SK-N-SH (cell line): ENCODE measurements around the gene GLTPD2.

Experiments used
- ELF1 ChIP-seq: IDR thresholded peaks from 2 replicates; pipeline ENCODE4 v1.4.0; 2012
- EZH2phosphoT487 ChIP-seq: fragments of 200-600 bp; sonication (generic); IDR thresholded peaks from 2 replicates; pipeline ENCODE4 v1.6.1; 2017; ENCODE audit warnings: low read depth, mixed run types, mild to moderate bottlenecking, antibody characterized with exemption, moderate library complexity, borderline replicate concordance
- GABPA ChIP-seq: IDR thresholded peaks from 2 replicates; pipeline ENCODE4 v1.4.0; 2012; ENCODE audit warnings: low read depth, mild to moderate bottlenecking
- MXI1 ChIP-seq: IDR thresholded peaks from 2 replicates; pipeline ENCODE4 v1.6.1; 2012; ENCODE audit warnings: mild to moderate bottlenecking, low read depth, low read length, improper control_type of control experiment
- NFIC ChIP-seq: IDR thresholded peaks from 2 replicates; pipeline ENCODE4 v1.4.0; 2012; ENCODE audit warnings: borderline replicate concordance
- RAD21 ChIP-seq: IDR thresholded peaks from 2 replicates; pipeline ENCODE4 v1.6.1; 2012; ENCODE audit warnings: mild to moderate bottlenecking, low read length
- RCOR1 ChIP-seq: fragments of 150-350 bp; IDR thresholded peaks from 2 replicates; pipeline ENCODE4 v1.6.1; 2017; ENCODE audit warnings: antibody characterized with exemption, low read length
- TF ChIP-seq, protein P1 (sequence below): fragments of 200-600 bp; sonication (generic); IDR thresholded peaks from 2 replicates; pipeline ENCODE4 v1.6.1; 2017; ENCODE audit warnings: antibody characterized with exemption, mild to moderate bottlenecking, moderate library complexity
- TF ChIP-seq, protein P2 (sequence below): IDR thresholded peaks from 2 replicates; pipeline ENCODE4 v1.6.1; 2012; ENCODE audit warnings: mild to moderate bottlenecking, low read depth, low read length, moderate library complexity

DNA sequence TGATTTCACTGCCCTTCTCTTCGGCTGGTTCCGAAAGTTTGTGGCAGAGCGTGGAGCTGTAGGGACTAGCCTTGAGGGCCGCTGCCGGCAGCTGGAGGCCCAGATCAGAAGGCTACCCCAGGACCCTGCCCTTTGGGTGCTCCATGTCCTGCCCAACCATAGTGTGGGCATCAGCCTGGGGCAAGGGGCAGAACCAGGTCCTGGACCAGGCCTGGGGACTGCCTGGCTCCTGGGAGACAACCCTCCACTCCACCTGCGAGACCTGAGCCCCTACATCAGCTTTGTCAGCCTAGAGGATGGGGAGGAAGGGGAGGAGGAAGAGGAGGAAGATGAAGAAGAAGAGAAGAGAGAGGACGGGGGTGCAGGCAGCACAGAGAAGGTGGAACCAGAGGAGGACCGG lies 48.2 kb upstream of the GLTPD2 start:
- TF ChIP-seq, protein P1, sequence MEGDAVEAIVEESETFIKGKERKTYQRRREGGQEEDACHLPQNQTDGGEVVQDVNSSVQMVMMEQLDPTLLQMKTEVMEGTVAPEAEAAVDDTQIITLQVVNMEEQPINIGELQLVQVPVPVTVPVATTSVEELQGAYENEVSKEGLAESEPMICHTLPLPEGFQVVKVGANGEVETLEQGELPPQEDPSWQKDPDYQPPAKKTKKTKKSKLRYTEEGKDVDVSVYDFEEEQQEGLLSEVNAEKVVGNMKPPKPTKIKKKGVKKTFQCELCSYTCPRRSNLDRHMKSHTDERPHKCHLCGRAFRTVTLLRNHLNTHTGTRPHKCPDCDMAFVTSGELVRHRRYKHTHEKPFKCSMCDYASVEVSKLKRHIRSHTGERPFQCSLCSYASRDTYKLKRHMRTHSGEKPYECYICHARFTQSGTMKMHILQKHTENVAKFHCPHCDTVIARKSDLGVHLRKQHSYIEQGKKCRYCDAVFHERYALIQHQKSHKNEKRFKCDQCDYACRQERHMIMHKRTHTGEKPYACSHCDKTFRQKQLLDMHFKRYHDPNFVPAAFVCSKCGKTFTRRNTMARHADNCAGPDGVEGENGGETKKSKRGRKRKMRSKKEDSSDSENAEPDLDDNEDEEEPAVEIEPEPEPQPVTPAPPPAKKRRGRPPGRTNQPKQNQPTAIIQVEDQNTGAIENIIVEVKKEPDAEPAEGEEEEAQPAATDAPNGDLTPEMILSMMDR: no peak
- no peak for TF ChIP-seq NFIC
- no peak for TF ChIP-seq GABPA
- no peak for TF ChIP-seq ELF1
- TF ChIP-seq RCOR1: no peak
- no peak for TF ChIP-seq EZH2phosphoT487
- TF ChIP-seq RAD21: no peak
- TF ChIP-seq, protein P2, sequence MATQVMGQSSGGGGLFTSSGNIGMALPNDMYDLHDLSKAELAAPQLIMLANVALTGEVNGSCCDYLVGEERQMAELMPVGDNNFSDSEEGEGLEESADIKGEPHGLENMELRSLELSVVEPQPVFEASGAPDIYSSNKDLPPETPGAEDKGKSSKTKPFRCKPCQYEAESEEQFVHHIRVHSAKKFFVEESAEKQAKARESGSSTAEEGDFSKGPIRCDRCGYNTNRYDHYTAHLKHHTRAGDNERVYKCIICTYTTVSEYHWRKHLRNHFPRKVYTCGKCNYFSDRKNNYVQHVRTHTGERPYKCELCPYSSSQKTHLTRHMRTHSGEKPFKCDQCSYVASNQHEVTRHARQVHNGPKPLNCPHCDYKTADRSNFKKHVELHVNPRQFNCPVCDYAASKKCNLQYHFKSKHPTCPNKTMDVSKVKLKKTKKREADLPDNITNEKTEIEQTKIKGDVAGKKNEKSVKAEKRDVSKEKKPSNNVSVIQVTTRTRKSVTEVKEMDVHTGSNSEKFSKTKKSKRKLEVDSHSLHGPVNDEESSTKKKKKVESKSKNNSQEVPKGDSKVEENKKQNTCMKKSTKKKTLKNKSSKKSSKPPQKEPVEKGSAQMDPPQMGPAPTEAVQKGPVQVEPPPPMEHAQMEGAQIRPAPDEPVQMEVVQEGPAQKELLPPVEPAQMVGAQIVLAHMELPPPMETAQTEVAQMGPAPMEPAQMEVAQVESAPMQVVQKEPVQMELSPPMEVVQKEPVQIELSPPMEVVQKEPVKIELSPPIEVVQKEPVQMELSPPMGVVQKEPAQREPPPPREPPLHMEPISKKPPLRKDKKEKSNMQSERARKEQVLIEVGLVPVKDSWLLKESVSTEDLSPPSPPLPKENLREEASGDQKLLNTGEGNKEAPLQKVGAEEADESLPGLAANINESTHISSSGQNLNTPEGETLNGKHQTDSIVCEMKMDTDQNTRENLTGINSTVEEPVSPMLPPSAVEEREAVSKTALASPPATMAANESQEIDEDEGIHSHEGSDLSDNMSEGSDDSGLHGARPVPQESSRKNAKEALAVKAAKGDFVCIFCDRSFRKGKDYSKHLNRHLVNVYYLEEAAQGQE: no peak
- TF ChIP-seq MXI1: no peak
